LNCaP clone FGC (cell line): ENCODE results near the gene PTGES2.
"Not testable (repeated sequence)": the region's sequence is repeated elsewhere in the genome, so short reads cannot be mapped to it uniquely, and the experiment has no call there.

Source experiments
- DNase-seq: peaks from one replicate; pipeline ENCODE4 v3.0.0-alpha.2; 2011; ENCODE audit warnings: low read depth
- H3K4me3 ChIP-seq: 2 replicates; pipeline ENCODE4 v1.5.1; 2011; ENCODE audit warnings: mild to moderate bottlenecking, low read depth, low read length, control low read depth
- CTCF ChIP-seq: IDR thresholded peaks from 2 replicates; pipeline ENCODE4 v1.5.1; 2012; ENCODE audit warnings: mild to moderate bottlenecking; ENCODE audit not compliant: control insufficient read depth, insufficient read depth; ENCODE audit errors: extremely low read depth

PTGES2 gene

GRCh38 chr9:128136816-128137793 is 9.6 kb upstream of the PTGES2 start:
- no peak for TF ChIP-seq CTCF
- DNase-seq = no peak
- H3K4me3 ChIP-seq = no peak overlapping the region

- not testable (repeated sequence) for DNase-seq, H3K4me3 ChIP-seq
Observed at GRCh38 chr9:128135561-128135960, 8.0 kb upstream of the PTGES2 start.

- not testable (repeated sequence) for DNase-seq, H3K4me3 ChIP-seq
Observed at GRCh38 chr9:128132139-128132538, 4.6 kb upstream of the PTGES2 start.

- H3K4me3 ChIP-seq, DNase-seq: not testable (repeated sequence)
Observed at GRCh38 chr9:128131346-128131745, 3.8 kb upstream of the PTGES2 start.

GRCh38 chr9:128130651-128131050 is 3.1 kb upstream of the PTGES2 start:
- not testable (repeated sequence) for DNase-seq, H3K4me3 ChIP-seq

GRCh38 chr9:128129976-128130590 is 2.6 kb upstream of the PTGES2 start:
- H3K4me3 ChIP-seq, DNase-seq: not testable (repeated sequence)
- peak; percentile 33 for TF ChIP-seq CTCF

GRCh38 chr9:128128836-128129590 is 1.5 kb upstream of the PTGES2 start:
- DNase-seq = no peak
- TF ChIP-seq CTCF = no peak
- H3K4me3 ChIP-seq = peak overlapping the region; percentile 76

GRCh38 chr9:128127990-128128835 is 684 bp upstream of the PTGES2 start:
- TF ChIP-seq CTCF = no peak
- H3K4me3 ChIP-seq = peak overlapping the region; percentile 76
- DNase-seq = peak; percentile 80
